HG03575 (cell line): ENCODE results near the gene KCNMA1.

Source experiments
- ATAC-seq: cut with Tn5 transposase; IDR thresholded peaks from one replicate; pipeline ENCODE4 v1.9.1; 2021; ENCODE audit not compliant: unreplicated experiment, insufficient number of reproducible peaks, low FRiP score; ENCODE audit errors: extremely low read depth

Gene KCNMA1

DNA sequence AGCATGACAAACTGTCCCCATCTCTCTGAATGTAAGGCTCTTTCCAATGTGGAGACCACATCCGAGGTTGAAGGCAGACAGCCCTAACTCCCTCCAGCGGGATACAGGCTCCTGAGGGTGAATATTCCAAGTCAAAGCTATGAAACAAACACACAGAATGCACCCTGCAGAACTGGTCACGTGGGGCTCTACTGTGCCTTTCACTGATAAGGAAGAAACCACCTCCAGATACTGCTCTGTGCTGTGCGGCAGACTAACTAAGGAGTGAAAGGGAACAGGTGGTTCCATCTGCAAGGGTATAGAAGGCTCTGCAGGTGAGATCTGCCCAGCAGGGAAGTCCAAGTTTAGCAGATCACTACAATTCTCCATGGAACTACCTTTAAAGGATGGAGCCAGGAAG is 534.4 kb downstream of the KCNMA1 start:
- no peak for ATAC-seq

GRCh38 chr10:77101341-77101740 is 536.3 kb downstream of the KCNMA1 start:
- no peak for ATAC-seq

- no peak for ATAC-seq
Observed at GRCh38 chr10:77099136-77099535, 538.5 kb downstream of the KCNMA1 start.

DNA sequence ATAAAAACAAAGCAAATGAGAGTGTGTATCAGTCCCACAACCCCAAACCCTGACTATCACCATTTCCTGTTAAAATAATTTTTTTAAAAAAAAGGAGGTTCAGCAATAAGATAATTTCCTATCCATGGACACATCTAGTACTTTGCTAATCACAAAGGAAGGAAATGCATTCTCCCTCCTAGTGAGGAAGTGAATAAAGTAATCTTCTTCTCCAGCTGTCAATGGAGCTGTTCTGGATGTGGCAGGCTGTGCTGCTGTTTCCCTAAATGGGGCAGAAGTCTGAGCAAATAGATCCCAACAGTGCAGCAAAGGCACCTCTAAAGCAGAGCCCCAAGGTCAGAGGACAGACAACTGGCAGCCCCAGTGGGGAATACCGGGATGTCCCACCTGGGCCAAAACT is 540.0 kb downstream of the KCNMA1 start:
- ATAC-seq = no peak

GRCh38 chr10:77093126-77093525 is 544.5 kb downstream of the KCNMA1 start:
- no peak for ATAC-seq

DNA sequence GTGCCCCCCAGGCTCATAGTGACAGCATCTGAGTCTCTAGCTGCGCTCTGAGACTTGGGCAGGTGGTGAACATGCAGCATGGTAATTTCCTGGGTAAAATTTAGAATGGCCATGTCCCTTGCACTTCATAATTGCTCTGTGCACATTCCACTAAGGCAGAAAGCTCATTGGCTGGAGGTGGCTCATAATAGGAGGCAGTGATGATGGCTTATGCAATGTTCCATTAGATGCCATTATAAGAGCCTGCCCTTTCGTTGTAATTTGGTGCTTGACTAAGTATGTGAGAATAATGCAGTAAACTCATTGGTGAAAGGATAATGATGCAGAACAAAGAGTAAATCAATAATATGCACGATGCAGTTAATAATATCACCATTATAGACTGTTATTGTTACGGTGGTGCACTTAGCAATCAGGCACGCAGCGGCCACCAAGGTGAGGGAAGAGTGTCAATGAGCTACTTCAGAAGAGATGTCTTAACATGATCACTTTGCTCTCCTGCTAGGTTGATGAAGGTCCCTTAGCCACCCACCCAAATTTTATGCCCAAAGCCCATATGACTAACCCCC is 545.9 kb downstream of the KCNMA1 start:
- ATAC-seq = no peak

- ATAC-seq = no peak
Observed at GRCh38 chr10:77090381-77091356, 546.9 kb downstream of the KCNMA1 start.

DNA sequence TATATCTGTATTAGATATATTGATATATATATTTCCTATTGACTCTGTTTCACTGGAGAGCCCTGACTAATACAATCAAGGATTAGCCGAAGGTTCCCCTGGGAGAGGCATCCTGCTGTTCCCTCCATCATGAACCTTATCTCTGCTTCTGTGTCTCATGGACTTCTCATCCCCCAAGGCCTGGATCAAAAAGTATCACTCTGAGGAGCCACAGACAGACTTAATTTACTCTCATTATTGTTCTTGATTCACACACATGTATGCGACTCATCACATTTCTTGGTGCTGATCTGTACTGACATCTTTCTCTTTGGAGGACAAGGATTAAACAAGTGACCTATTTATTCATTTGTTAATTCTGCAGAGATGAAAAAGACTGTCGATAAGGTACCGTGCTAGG is 550.2 kb downstream of the KCNMA1 start:
- no peak for ATAC-seq

GRCh38 chr10:77086081-77086480 is 551.5 kb downstream of the KCNMA1 start:
- ATAC-seq = no peak

DNA sequence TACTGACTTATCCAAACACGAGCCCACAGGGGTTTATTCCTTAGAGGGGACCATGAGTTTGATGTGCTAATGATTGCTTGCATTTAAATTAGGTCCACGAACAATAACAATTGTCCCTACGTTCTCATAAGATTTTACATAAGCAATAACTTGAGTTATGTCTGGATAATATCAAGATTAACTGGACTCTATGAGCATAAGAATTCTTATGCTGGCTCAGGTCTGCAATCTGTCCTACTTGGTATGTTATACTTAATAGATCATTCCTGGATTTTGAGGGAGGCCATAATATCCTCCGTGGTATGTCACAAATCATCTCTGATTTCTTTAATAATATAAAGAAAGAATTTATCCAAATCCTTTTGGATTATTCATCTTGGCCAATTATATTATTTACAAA is 552.3 kb downstream of the KCNMA1 start:
- ATAC-seq = no peak

DNA sequence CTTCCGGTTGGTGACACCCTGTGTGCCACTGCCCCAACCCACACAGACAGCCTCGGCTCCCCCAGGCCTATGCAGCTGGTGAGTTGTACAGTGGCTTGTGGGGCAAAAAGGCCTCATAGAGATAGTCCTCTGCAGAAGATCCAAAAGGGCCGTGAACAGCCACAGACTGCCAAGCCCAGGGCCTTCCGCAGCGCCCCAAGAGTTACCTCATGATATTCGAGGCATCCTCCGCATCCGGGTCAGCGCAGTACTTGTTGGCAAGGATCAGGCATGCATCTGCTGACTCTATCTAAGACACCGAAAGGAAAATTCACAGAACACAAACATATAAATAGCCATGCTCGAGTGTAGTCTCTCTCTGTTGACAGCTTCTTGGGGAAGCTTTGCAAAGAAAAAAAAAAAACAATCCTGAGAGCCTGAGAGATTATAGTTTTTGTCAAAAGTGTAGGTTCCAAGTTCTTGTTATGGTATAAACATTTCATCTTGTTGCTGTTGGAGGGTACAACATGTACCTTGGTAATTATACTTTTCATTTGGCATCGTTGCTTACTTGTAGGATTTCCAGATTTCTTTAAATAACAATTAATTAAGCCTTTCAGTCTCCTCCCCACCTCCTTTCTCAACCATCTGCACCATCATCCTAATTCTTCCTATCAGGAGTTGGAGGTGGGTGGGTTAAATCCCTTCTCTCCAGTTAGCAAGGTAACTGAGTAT is 553.0 kb downstream of the KCNMA1 start:
- no peak for ATAC-seq

DNA sequence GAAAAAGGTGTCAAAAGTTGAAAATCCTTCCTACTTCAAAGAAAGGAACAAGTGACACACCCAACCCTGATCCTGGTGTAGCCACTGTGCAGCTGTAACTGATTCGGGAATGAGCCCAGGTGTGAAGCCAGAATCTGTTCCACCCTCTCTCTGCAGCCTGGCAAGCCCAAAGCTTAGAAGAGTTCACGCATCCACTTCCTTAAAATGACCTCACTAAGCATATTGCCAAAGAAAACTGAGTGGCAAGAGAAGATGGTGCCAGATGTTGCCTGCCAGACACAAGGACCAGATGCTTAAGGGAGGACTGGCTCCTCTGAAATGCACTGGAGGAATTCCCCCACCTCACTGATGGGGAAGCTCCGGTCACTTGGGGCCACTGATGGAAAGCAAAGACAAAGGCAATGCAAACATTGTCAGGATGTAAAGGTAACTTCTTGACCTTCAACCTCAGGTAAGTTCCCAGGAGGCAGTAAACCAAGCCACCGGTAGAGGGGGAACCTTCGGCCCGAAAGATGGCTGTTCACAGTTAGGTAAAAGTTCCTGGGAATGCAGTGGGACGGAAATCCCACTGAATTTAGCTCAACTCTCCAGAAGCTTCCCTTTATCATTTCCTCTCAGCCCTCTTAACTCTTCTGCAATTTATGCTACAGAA is 554.9 kb downstream of the KCNMA1 start:
- no peak for ATAC-seq

DNA sequence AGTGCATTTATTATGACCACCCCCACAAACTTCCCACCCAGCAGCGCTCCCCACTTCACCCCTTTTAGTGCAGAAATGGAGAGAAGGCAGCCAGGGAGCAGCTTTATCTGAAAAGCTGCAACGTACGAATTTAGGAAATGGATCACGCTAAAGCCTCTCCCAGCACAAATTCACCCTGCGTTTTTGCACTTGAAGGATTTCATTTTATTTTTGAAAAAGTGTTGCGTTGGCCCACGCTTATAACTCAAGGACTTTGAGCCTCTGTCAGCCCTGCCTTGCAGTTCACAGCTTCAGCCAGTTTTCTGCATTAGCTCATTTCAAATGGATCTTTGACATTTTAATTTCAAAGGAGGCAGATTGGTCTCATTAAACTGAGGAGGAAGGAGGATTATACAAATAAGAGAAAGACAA is 556.1 kb downstream of the KCNMA1 start:
- ATAC-seq = no peak

DNA sequence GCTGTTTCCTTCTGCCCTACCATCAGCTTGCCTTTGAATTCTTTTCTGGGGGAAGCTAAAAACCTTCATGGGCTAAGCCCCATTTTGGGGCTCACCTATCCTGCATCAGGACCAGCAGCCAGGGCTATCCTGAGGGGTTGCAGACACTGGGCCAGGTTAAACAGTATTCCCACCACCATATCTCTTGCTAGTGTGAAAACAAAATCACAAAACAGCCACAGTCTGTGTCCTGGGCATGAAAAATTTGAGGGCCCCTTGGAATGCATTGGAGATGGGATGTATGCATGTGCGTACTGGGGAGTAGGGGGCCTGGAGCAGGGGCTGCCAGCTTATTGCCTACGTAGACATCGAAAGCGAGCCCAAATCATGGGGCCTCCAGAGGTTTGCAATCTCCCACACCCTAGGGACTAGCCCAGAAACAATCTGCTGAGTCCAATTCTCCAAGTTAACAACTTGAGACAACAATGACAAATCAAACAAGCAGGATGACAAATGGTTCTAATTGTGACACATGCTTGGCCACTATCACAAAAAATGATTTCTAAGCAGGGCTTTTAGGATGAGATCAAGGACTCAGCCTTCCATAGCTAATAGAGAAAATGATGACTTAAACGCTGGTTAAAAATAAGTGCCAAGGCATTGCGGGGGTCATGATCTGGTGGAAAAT is 557.1 kb downstream of the KCNMA1 start:
- no peak for ATAC-seq

- no peak for ATAC-seq
Observed at GRCh38 chr10:77079592-77080300, 557.9 kb downstream of the KCNMA1 start.

GRCh38 chr10:77077316-77077945 is 560.2 kb downstream of the KCNMA1 start:
- no peak for ATAC-seq

DNA sequence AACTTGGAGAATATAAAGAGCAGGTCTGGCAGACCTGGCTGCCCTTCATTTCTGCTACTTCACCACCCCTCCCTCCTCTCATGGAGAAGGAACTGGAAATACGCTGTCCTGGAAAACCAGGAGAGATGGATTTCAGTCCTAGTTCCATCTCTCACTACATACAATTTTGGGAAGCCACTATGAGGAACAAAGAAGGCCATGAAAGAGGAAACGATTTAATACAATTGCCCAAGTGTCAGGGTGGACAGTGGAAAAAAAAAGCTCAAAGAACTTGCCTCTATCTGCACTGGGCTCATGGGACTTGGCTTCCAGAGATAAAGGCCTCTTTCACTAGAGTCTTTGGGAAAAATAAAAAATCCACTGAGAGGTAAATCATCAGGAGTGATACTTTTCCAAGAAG is 561.7 kb downstream of the KCNMA1 start:
- no peak for ATAC-seq

DNA sequence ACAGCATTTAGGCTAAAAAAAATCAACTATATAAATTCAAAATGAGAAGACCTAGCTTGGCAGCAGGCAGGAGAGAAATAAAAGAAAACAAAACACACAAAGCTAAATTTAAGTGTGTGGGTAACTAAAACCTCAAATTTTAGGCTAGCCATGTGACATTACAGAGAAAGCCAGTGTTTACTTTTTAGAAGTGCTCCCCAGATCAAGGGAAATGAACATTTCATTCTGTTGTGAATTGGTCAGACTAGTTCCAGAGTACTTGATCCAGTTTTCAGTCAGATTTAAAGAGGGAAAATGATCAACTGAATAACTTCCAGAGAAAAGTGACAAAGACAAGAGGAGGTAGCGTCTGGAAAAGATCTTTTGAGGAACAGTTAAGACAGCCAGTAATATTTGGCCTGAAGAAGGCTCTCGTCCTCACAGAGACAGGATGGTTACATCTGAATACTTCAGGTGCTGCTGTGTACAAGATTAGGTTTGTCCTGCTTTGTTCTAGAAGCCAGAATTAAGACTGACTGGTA is 563.4 kb downstream of the KCNMA1 start:
- no peak for ATAC-seq
